Activated naive CD4-positive, alpha-beta T cell treated with anti-CD3 and anti-CD28 coated beads, Interleukin-2, amount 10 ng/mL, durations not matched to agents 7 days and 5 days (primary cell): Measurements from ENCODE around the gene NAA80.
A peak's percentile ranks its signal among the peaks of the same experiment; 100 is the strongest.
"Not testable (repeated sequence)": the region's sequence is repeated elsewhere in the genome, so short reads cannot be mapped to it uniquely, and the experiment has no call there.

Source experiments
- CTCF ChIA-PET: fragments of 350-600 bp; sonication (Branson Sonifier 250); formaldehyde crosslinking; loops from one replicate; lab custom pipeline; 2021; ENCODE audit warnings: antibody characterized with exemption; lab: Charles Lee
- DNase-seq: peaks from one replicate; pipeline ENCODE4 v3.0.0-alpha.2; 2020
- H3K27ac Mint-ChIP-seq: one replicate; pipeline ENCODE4 v1.8.0; 2021; ENCODE audit warnings: mild to moderate bottlenecking, moderate library complexity, mixed read lengths
- H3K27me3 Mint-ChIP-seq: one replicate; pipeline ENCODE4 v1.8.0; 2021; ENCODE audit warnings: mild to moderate bottlenecking, mixed read lengths
- H3K36me3 Mint-ChIP-seq: one replicate; pipeline ENCODE4 v1.8.0; 2021; ENCODE audit warnings: mixed read lengths
- H3K4me1 Mint-ChIP-seq: one replicate; pipeline ENCODE4 v1.8.0; 2021; ENCODE audit warnings: mixed read lengths
- H3K4me3 Mint-ChIP-seq: one replicate; pipeline ENCODE4 v1.8.0; 2021; ENCODE audit warnings: mild to moderate bottlenecking, moderate library complexity, mixed read lengths
- H3K9me3 Mint-ChIP-seq: one replicate; pipeline ENCODE4 v1.8.0; 2021; ENCODE audit warnings: mixed read lengths

The NAA80 gene

GRCh38 chr3:50316657-50317242, 17.5 kb upstream of the NAA80 start:
- H3K4me1 Mint-ChIP-seq, result peaks cover 45% of the 10 kb centered on the region
- peak; percentile 68 for DNase-seq
- CTCF ChIA-PET, result no interaction called here
- H3K9me3 Mint-ChIP-seq, result no peaks in the 10 kb centered on the region
- H3K27ac Mint-ChIP-seq, result peak overlapping the region; percentile 85
- peaks cover 6% of the 10 kb centered on the region for H3K36me3 Mint-ChIP-seq
- no peaks in the 10 kb centered on the region for H3K27me3 Mint-ChIP-seq
- H3K4me3 Mint-ChIP-seq, result peak overlapping the region; percentile 22

GRCh38 chr3:50314816-50315215, 15.6 kb upstream of the NAA80 start:
- no peak for DNase-seq
- no peak overlapping the region for H3K4me3 Mint-ChIP-seq
- peaks cover 36% of the 10 kb centered on the region for H3K4me1 Mint-ChIP-seq
- no peaks in the 10 kb centered on the region for H3K27me3 Mint-ChIP-seq
- no peaks in the 10 kb centered on the region for H3K9me3 Mint-ChIP-seq
- H3K27ac Mint-ChIP-seq, result no peak overlapping the region
- CTCF ChIA-PET, result interaction anchor here (1.5 to 3.5 kb wide), 3 partner anchors 9 to 15 kb away, joined by 5 to 15 read pairs (median 7); partner anchors contain the start of genes HYAL2, HYAL3 and NAA80
- H3K36me3 Mint-ChIP-seq, result peaks cover 7% of the 10 kb centered on the region

- peaks cover 32% of the 10 kb centered on the region for H3K4me1 Mint-ChIP-seq
- H3K36me3 Mint-ChIP-seq, result peaks cover 10% of the 10 kb centered on the region
- no peak overlapping the region for H3K27ac Mint-ChIP-seq
- CTCF ChIA-PET, result interaction anchor here (0.6 to 3.5 kb wide), 3 partner anchors 9 to 33 kb away, joined by 3 to 15 read pairs (median 5); partner anchors contain the start of gene HYAL2
- H3K4me3 Mint-ChIP-seq, result no peak overlapping the region
- DNase-seq, result no peak
- H3K9me3 Mint-ChIP-seq, result no peaks in the 10 kb centered on the region
- H3K27me3 Mint-ChIP-seq, result no peaks in the 10 kb centered on the region
Observed at GRCh38 chr3:50314342-50314741, 15.1 kb upstream of the NAA80 start.

- H3K36me3 Mint-ChIP-seq, H3K27ac Mint-ChIP-seq, H3K27me3 Mint-ChIP-seq, H3K4me3 Mint-ChIP-seq, H3K9me3 Mint-ChIP-seq, DNase-seq, CTCF ChIA-PET: not testable (repeated sequence)
- peaks cover 14% of the 10 kb centered on the region for H3K4me1 Mint-ChIP-seq
Observed at GRCh38 chr3:50312041-50312440, 12.8 kb upstream of the NAA80 start.

- no peak for DNase-seq
- CTCF ChIA-PET, result interaction anchor here (2.1 to 3.8 kb wide), 2 partner anchors 10 to 20 kb away, joined by 5 to 13 read pairs; no protein-coding TSS in a partner anchor
Observed at GRCh38 chr3:50304601-50305000, 5.4 kb upstream of the NAA80 start.

GRCh38 chr3:50303013-50303815, 4.0 kb upstream of the NAA80 start, which contains the start of gene HYAL1:
TSS of gene HYAL1 (minus strand) at chr3:50303574. CDS start at chr3:50302956, 618 bp downstream.
- DNase-seq, result no peak
- CTCF ChIA-PET, result interaction anchor here (1.5 to 2.1 kb wide), 2 partner anchors 21 to 24 kb away, joined by 3 to 8 read pairs; no protein-coding TSS in a partner anchor
- Mint-ChIP-seq H3K36me3 (peaks cover 2% of the 10 kb centered on the region), H3K27me3 (no peaks in the 10 kb centered on the region), H3K27ac (no peak within 1 kb of the TSS), H3K9me3 (no peaks in the 10 kb centered on the region), H3K4me1 (peaks cover 24% of the 10 kb centered on the region), H3K4me3 (no peak within 1 kb of the TSS)

More at GRCh38 chr3:50304601-50305000, 5.4 kb upstream of the NAA80 start:
- Mint-ChIP-seq H3K27ac (no peak overlapping the region), H3K36me3 (peaks cover 1% of the 10 kb centered on the region), H3K4me3 (no peak overlapping the region), H3K9me3 (no peaks in the 10 kb centered on the region), H3K4me1 (peaks cover 18% of the 10 kb centered on the region), H3K27me3 (no peaks in the 10 kb centered on the region)

GRCh38 chr3:50302095-50303012, 3.1 kb upstream of the NAA80 start:
- no peaks in the 10 kb centered on the region for H3K27me3 Mint-ChIP-seq
- CTCF ChIA-PET, result interaction anchor here (1.5 to 2.1 kb wide), 2 partner anchors 22 to 25 kb away, joined by 3 to 8 read pairs; no protein-coding TSS in a partner anchor
- peaks cover 2% of the 10 kb centered on the region for H3K36me3 Mint-ChIP-seq
- peaks cover 32% of the 10 kb centered on the region for H3K4me1 Mint-ChIP-seq
- no peak for DNase-seq
- H3K9me3 Mint-ChIP-seq, result no peaks in the 10 kb centered on the region
- peak overlapping the region; percentile 42 for H3K27ac Mint-ChIP-seq
- no peak overlapping the region for H3K4me3 Mint-ChIP-seq

- Mint-ChIP-seq H3K9me3 (no peaks in the 10 kb centered on the region), H3K27me3 (no peaks in the 10 kb centered on the region), H3K4me3 (peak overlapping the region; percentile 98), H3K27ac (peak overlapping the region; percentile 99), H3K4me1 (peaks cover 41% of the 10 kb centered on the region), H3K36me3 (peaks cover 5% of the 10 kb centered on the region)
- CTCF ChIA-PET, result interaction anchor here (0.7 to 3.8 kb wide), 2 partner anchors 23 to 24 kb away, joined by 5 to 20 read pairs; no protein-coding TSS in a partner anchor
- DNase-seq, result no peak
Observed at GRCh38 chr3:50300681-50301254, 1.6 kb upstream of the NAA80 start.

GRCh38 chr3:50299929-50300680, 900 bp upstream of the NAA80 start:
- H3K36me3 Mint-ChIP-seq, result peaks cover 5% of the 10 kb centered on the region
- no peaks in the 10 kb centered on the region for H3K9me3 Mint-ChIP-seq
- CTCF ChIA-PET, result interaction anchor here (1.2 to 3.8 kb wide), 5 partner anchors 15 to 24 kb away, joined by 3 to 20 read pairs (median 7); partner anchors contain the start of gene HYAL2
- peaks cover 41% of the 10 kb centered on the region for H3K4me1 Mint-ChIP-seq
- peak overlapping the region; percentile 98 for H3K4me3 Mint-ChIP-seq
- DNase-seq, result no peak
- peak overlapping the region; percentile 99 for H3K27ac Mint-ChIP-seq
- H3K27me3 Mint-ChIP-seq, result no peaks in the 10 kb centered on the region

GRCh38 chr3:50299638-50299928, 378 bp upstream of the NAA80 start:
- Mint-ChIP-seq H3K4me3 (peak overlapping the region; percentile 98), H3K27ac (peak overlapping the region; percentile 99), H3K27me3 (no peaks in the 10 kb centered on the region), H3K9me3 (no peaks in the 10 kb centered on the region), H3K36me3 (peaks cover 5% of the 10 kb centered on the region), H3K4me1 (peaks cover 41% of the 10 kb centered on the region)
- no peak for DNase-seq
- CTCF ChIA-PET, result interaction anchor here (1.2 to 3.8 kb wide), 5 partner anchors 15 to 25 kb away, joined by 3 to 20 read pairs (median 7); partner anchors contain the start of gene HYAL2

GRCh38 chr3:50297896-50298725, 1.1 kb downstream of the NAA80 start:
- Mint-ChIP-seq H3K27ac (peak overlapping the region; percentile 99), H3K4me1 (peaks cover 45% of the 10 kb centered on the region), H3K27me3 (no peaks in the 10 kb centered on the region), H3K4me3 (peak overlapping the region; percentile 98), H3K9me3 (no peaks in the 10 kb centered on the region), H3K36me3 (peaks cover 5% of the 10 kb centered on the region)
- CTCF ChIA-PET, result interaction anchor here (1.4 to 3.8 kb wide), 2 partner anchors 26 to 39 kb away, joined by 4 to 20 read pairs; no protein-coding TSS in a partner anchor
- no peak for DNase-seq

GRCh38 chr3:50297384-50297775, 1.8 kb downstream of the NAA80 start:
- CTCF ChIA-PET, result interaction anchor here (1.4 to 3.8 kb wide), 2 partner anchors 27 to 40 kb away, joined by 4 to 20 read pairs; no protein-coding TSS in a partner anchor
- Mint-ChIP-seq H3K9me3 (no peaks in the 10 kb centered on the region), H3K4me1 (peaks cover 52% of the 10 kb centered on the region), H3K4me3 (peak overlapping the region; percentile 98), H3K36me3 (peaks cover 5% of the 10 kb centered on the region), H3K27me3 (no peaks in the 10 kb centered on the region), H3K27ac (no peak overlapping the region)
- DNase-seq, result no peak
